ENCODE measurements around the gene MARK3. TPM values are rescaled to one million over a fixed set of nuclear protein-coding genes. Genes with fewer than 3 reads are reported as not detected.

MARK3 gene
- total RNA-seq, 1 donor from 2014 or later: 152 TPM

DNA sequence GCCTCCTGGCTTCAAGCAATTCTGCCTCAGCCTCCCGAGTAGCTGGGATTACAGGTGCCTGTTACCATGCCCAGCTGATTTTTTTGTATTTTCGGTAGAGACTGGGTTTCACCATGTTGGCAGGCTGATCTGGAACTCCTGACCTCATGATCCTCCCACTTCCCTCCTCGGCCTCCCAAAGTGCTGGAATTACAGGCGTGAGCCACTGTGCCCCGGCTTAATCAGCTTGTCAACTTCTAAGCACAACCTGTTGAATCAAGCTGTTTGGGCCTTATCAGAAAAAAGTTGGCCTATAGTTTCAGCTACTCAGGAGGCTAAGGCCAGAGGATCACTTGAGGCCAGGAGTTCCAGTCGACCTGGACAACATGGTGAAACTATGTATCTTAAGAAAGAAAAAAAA lies 7.9 kb downstream of the MARK3 start:
- DNase-seq (ENCODE audit: low spot score in 2 of 2) (no peak), FAIRE-seq (no peak)

DNA sequence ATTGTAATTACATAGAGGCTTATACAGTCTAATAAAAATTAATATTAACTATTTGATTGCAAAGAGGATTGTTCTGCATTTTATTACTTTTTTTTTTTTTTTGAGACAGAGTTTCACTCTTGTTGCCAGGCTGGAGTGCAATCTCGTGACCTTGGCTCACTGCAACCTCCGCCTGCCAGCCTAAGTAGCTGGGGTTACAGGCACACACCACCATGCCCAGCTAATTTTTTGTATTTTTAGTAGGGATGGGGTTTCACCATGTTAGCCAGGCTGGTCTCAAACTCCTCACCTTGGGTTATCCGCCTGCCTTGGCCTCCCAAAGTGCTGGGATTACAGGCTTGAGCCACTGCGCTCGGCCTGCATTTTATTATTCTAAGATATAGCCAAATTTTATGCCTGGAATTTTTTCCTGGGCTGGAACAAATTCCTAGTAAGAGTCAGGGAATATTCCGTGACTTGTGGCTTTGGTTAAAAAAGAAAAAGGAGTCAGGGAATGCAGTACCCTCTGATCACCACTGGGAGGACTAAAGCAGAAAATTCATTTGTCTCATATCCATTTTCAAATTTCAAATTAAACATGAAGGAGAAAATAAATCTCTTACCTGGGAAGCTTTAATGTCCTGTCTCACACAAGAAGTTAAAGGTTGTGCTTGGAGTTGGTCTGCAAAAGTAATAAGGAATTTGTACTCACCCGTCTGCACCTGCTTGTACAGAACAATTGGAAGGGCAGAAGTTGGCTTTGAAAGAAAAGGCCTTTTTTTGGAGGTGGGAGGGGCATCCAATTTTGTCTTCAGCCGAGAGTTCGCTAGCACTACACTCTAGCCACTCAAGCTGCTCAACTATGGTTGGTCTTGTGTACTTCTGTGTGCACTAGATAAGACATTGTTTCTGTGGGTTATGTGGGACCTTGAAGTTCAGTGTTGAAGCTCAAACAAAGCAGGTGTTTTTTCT lies 8.7 kb downstream of the MARK3 start:
- DNase-seq (ENCODE audit: low spot score in 2 of 2) (no peak), FAIRE-seq (no peak)

DNA sequence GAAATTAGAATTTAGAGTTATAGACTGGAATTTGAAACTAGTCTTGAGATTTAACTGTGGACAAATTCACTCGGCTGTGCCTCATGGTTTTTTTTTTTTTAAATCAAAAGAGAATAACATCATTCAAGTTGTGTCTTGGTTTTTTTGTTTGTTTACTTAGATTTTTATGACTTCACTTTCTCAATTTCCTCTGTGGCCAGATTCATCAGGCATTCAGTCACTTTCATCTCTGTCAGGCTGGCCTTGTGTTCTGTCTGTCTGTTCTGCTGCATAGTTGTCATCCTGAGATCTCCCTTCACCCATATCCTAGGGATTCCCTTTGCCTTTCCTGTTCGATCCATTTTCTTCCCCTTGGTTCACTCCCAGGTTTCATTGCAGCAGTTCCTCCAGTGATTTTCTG lies 10.0 kb downstream of the MARK3 start:
- no peak for FAIRE-seq
- no peak for DNase-seq (ENCODE audit: low spot score in 2 of 2)

DNA sequence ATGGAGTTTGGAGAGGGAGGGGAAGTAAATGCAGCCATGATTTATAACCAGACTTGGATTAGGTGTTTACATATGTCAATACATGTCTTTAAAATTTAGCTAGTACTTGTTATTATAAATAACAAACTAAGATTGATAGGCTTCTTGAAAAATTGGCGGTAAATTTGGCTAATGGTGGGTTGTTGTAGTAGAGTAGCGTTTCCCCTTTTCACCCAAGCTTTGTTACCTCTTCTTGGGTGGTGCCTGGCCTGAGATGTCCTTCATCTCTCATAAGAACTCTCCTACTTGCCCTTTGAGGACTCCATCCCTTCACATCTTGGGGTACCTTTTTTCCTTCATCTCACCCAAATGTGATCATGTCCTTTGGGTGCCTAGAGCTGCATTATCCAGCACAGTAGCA lies 11.2 kb downstream of the MARK3 start:
- FAIRE-seq (no peak), DNase-seq (ENCODE audit: low spot score in 2 of 2) (no peak)

DNA sequence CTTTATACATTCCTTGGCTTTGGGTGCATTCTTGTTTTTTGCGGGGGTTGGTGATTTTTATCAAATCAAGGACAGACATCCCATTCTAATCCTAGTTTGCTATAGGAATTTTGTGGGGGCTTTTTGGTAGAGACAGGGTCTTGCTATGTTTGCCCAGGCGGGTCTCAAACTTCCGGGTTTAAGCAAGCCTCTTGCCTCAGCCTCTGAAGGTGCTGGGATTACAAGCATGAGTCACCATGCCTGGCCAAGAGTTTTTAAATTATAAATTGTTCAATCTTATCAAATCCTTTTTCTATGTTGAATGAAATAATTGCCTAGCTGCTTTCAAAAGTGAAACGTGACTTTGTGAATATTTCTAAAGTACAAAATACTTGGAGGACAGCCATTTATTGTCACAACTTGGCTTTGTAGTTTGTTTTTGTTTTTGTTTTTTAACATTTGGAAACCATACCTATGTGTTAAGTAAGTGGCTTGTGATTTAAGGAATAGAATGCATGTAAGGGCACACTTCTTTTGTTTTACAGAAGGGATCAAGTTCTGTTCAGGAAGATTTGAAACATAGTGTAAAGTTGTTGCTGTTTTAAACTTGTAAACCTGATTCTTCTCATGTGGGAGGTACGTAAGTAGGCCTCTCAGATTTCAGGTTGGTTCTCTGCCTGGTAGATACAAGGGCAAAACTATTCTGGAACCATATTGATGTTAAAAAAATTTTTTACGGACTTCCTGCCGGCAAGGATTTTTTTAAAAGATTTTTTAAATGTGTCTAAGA lies 13.4 kb downstream of the MARK3 start:
- no peak for FAIRE-seq

DNA sequence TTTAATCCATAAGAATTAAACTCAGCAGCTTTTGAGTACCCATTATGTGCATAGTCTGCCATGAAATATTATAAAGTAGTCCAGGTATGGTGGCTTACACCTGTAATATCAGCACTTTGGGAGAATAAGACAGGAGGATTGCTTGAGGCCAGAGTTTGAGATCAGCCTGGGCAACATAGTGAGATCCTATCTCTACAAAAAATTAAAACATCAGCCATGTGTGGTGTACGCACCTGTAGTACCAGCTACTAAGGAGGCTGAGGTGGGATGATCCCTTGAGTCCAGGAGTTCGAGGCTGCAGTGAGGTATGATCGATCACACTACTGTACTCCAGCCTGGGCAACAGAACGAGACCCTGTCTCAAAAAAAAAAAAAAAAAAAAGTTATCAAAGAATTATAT lies 15.3 kb downstream of the MARK3 start:
- FAIRE-seq (no peak), DNase-seq (ENCODE audit: low spot score in 2 of 2) (no peak)

More for the DNA sequence above, 13.4 kb downstream of the MARK3 start:
- no peak for DNase-seq (ENCODE audit: low spot score in 2 of 2)

DNA sequence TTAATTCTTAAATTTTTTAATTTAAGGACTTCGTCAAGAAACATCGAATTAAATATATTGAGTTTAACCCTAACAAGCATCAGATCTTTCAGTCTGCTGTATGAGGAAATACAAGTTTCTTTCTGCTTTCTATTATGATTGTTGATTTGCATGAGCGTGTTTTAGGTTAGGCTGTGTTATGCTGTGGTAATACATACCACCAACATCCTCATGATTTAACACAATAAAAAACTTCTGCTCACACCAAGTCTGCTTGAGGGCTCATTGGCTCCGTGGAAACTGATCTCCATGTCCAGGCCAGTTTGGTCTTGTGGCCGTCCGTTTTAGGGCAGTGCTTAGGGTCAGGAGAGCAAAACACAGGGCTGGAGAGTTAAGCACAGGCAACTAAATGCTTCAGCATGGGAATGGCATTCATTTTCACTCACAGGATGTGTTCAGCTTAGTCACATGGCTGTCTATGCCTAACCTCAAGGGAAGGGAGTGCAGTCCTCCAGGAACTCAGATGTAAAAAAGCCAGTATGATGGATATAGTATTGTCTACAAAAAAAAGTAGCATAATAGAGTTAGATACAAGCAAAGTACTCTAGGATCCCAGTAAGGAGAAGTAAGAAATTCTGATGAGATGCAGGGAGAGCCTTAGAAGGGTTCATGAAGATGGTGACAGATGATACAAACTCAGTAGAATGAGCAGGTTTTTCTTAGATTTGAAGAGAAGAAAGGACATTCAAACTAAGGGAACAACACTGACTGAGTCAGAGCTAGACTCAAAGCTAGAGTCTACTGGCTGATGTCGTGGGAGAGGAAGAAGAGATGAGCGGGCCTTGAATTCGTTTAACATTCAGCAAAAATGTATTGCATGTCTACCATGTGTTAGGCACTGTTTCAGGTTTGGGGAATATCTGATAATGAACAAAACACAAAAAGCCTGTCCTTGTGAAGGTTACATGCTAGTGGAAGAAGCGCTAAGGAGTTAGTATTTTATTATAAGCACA lies 16.3 kb downstream of the MARK3 start:
- DNase-seq (ENCODE audit: low spot score in 2 of 2) (no peak), FAIRE-seq (no peak)

DNA sequence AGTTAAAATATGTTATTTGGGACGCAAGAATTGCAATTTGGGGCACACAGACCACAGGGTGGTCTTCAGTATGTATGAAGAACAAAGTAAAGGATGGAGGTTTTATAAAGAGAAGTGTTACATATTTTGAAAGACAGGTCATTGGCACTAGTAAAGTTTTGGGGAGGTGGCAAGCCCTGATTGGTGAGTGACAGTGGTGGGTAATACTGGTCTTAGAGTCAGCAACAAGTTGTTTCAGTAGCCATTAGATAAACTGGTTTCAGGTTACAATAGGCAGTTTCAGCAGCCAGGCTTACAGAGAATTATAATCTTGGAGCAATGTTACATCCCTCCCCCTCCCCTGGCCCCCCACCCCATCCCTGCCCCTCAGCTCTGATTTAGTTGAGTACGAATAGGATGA lies 17.5 kb downstream of the MARK3 start:
- FAIRE-seq (no peak), DNase-seq (ENCODE audit: low spot score in 2 of 2) (no peak)

DNA sequence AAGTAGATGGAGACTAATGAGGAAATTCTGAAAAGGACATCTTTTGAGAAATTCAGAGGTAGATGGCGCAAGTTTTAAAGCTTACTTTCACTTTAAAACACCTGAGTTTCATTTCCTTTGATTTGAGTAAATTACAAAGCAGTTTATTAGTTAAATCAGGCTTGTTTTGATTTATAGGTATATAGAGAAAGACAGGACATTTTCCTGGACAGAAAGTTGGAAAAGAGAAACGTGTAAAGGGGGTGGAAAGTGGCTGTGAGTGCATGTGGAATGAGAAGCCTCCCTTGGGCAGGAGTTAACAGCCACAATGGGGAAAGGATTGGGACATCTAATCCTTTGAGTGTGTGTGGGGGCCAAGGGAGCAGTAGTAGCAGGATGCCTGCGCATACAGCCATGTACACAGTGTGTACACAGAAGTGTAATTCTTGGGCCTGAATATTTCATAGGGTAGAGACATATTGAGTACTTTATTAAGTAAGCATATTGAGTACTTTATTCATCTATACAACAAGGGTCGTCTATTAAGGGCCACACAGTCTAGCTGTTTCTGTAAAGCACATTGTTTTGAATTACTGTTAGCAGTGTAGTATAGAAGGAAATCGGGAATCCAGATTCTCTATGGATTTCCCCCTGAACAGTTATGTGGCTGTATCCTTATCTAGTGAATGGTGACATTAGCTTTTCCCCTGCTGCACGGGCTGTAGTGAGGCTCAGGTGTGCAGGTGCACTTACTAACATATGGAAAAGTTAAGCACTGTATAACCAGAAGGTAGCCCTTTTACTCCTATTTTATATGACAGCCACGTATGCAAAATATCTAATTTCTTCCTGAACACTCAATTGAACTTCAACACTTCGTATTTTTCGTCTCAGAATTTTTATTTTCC lies 19.1 kb downstream of the MARK3 start:
- FAIRE-seq: no peak
- DNase-seq (ENCODE audit: low spot score in 2 of 2): no peak

DNA sequence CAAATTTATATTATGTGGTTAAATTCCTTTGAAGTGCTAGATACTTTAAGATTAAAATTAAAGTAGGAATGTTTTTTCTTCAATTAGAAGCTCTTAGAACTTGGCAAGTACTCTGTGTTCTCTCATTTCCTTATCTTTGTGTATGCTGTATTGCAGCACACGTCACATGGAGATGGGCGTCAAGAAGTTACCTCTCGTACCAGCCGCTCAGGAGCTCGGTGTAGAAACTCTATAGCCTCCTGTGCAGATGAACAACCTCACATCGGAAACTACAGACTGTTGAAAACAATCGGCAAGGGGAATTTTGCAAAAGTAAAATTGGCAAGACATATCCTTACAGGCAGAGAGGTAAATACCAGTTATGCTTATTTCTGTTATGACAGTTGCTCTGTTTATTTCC lies 19.7 kb downstream of the MARK3 start:
- no peak for DNase-seq (ENCODE audit: low spot score in 2 of 2)
- no peak for FAIRE-seq

DNA sequence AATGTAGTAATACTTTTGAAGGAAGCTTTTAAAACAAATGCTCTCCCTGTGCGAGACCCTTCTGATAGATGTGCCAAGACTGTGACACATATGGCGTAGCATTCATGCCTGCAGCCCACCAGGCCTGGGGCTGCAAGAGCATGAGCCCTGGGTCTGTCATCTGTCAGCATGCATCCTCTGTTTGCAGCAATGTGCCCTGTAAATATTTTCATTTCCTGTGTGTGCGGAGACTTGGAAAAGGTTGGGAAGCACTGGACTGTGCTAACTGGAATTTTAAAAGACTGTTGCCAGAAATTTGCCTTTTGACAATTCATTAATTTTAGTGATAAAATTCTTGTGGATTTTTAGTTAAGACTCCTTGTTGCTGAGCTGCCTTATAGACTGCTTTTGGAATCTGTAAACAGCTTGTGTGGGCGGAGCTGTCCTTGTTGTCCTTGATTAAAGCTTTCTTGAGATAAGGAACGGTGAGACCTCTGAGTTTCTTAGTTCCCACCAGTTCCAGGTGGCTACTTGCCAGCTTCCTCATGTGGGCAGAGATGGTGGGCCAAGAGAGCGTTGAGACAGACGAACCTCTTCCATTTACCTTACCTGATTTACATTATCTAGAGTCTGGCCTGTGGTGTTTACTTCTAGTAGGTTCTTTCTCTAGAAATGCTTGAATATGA lies 23.4 kb downstream of the MARK3 start:
- DNase-seq (ENCODE audit: low spot score in 2 of 2) (no peak), FAIRE-seq (no peak)

DNA sequence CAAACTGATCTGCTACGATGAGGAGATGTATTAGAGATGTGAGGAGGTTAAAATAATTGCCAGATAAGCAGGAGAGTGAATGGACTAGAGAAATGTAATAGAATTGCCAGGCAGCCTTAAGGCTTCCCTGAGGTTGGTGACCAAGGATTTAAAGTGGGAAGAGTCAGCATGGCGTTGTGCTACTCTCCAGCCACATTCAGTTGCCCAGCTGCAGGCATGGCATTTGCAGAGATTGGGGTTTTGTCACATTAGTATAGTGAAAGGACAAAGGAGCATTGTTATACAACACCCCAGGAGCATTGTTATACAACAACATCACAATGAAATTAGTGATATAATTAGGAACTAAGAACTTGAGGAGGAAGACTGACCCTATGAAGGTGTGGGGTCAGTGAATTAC lies 31.7 kb downstream of the MARK3 start:
- FAIRE-seq (no peak), DNase-seq (ENCODE audit: low spot score in 2 of 2) (peak in 1 of 2 donors; percentile 15)

DNA sequence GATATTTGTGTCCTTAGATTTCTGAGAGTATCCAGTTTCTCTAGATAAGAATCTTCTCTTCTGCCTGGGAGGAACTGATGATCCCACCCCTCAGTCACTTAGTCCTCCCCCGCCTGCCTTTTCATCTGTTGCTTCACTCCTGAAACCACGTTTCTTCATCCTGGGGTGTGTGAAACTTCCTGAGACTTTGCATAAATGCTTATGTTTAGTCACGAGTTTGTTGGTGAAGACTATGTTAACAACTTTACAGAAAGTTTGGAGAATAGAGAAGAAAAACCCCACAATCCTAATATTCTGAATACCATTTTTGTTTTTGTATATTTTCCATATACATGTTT lies 33.2 kb downstream of the MARK3 start:
- no peak for FAIRE-seq
- no peak for DNase-seq (ENCODE audit: low spot score in 2 of 2)

DNA sequence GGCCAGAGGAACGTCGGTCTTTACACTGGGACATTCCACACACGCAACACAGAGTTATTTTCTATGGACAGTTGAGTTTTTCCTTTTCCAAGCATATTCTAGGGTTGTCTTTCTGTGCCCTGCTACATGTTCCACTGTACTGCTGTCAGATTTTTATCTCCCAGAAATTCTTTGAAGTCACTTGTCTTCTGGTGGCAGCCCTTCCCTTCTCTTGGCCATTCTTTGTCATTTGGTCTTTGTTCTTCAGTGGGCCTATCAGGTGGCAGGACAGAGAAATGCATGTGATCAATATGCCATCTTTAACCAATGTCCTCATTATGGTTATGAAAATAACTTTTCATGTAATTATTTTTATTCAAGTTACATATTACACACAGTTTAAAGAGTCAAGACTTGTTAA lies 36.3 kb downstream of the MARK3 start:
- FAIRE-seq (no peak), DNase-seq (ENCODE audit: low spot score in 2 of 2) (no peak)

DNA sequence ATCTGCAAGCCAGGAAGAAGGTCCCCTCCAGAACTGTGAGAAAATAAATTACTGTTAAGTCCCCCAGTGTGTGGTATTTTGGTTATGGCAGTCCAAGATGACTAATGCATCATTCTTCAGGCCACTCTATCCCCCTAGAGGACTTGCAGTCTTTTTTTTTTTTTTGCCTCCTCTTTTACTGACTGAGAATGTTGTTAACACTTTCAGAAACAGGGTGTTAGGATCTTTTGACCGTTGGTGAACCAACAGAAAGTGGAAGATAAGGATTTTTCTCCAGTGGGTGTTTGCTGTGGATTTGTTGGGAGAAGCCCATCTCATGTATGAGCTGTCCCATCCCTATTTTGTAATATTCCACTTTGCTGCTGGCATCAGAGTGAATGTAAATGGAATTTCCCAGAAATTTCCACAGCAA lies 37.8 kb downstream of the MARK3 start:
- DNase-seq (ENCODE audit: low spot score in 2 of 2) (no peak), FAIRE-seq (no peak)

DNA sequence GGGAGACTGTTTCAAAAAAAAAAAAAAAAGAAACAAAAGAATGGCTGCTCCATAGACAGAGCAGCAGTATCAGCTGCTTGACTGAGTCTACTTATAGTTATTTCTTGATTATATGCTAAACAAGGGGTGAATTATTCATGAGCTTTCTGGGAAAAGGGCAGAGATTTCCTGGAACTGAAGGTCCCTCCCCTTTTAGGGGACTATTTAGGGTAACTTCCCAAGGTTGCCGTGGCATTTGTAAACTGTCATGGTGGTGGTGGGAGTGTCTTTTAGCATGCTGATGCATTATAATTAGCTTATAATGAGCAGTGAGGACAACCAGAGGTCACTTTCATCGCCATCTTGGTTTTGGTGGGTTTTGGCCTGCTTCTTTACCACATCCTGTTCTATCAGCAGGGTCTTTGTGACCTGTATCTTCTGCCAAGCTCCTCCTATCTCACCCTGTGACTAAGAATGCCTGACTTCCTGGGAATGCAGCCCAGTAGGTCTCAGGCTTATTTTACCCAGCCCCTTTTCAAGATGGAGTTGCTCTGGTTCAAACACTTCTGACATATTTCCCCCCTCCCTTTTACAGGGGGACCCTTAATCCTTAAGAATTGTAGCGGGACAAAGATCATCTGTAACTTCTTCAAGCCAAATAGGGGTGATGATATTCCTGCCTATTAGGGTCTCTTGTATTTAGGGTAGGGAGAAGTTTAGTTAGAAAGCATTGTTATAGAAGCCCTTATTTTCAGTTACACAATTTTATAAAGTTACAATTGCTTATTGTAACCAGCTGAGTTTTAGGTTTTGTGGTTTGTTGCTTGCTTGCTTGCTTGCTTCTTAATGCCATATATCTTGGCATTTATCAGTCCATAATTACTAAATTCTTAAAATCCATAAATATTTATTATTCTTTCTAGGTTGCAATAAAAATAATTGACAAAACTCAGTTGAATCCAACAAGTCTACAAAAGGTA lies 42.5 kb downstream of the MARK3 start:
- FAIRE-seq: no peak
- no peak for DNase-seq (ENCODE audit: low spot score in 2 of 2)

DNA sequence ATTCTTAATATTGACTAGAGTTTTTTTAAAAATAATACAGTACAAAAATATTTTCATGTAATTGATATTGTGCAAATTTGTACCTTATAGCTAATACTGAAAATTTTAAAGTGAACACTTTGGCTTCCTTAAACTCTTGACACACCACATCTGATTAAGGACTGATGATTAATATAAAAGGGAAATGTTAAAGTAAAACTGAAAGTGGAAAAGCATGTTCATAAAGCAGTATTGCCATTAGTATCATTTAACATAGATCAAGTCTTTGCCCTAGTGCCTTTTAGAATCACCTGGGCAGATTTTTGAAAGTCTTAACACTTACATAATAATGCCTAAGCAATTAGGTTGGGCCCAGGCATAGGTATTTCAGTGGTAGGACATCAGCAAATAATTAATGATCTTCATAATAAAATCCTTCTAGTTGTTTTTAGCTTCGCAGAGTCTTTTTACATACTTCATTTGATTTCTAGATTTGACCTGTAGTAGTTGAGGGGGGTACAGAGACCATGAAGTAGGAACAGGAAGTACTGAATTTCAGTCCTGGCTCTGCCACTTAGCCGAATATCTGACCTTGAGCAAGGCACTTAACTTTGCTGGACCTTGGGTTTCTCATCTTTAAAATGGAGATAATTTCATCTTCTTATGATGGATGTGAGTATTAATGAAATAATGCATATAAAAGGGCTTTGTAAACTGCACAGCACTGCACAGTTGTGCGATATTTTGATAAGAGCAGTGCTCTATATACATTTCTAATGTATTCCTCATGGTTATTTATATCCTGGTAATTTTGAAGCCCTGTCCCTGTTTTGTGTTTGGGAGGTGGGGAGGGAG lies 43.7 kb downstream of the MARK3 start:
- FAIRE-seq: no peak

More for the DNA sequence above, 43.7 kb downstream of the MARK3 start:
- DNase-seq (ENCODE audit: low spot score in 2 of 2): no peak
